DMS 273 (cell line): Measurements from ENCODE around the gene DLD.

Experiments
- DNase-seq: peaks from one replicate; lab custom pipeline; 2025; ENCODE audit not compliant: unreplicated experiment; lab: John Stamatoyannopoulos, UW

DLD gene

DNA sequence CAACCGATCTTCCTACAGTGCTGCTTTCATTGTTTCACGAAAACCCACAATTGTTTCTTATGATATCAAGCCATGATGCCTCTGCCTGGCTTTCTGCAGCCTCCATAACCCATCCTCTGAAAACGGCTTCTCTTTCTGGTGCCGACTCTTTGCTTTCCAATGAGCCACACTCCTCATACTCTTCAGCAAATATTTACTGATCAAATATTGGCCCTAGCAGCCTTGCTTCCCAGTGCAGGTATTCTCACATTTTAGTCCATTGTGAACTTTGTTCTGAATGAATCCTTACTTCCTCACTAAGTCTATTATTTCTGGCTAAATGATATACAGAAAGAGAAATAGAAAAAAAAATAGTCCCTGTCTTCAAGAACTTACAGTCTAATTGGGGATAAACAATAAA is 76.4 kb downstream of the DLD start:
- DNase-seq, result no peak

DNA sequence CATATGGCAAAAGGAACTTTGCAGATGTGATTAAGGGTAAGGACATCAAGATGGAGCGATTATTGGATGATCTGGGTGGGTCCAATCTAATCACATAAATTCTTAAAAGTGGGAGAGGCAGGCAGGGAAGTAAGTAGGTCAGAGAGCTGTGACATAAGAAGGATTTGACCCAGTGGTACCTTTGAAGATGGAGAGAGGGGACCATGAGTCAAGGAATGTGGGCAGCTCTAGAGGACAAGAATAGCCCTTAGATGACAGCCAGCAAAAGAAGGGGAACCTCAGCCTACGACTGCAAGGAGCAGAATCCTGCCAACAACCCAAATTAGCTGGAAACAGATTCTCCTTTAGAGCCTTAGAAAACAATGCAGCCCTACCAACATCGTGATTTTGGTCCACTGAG is 77.5 kb downstream of the DLD start:
- DNase-seq, result no peak

DNA sequence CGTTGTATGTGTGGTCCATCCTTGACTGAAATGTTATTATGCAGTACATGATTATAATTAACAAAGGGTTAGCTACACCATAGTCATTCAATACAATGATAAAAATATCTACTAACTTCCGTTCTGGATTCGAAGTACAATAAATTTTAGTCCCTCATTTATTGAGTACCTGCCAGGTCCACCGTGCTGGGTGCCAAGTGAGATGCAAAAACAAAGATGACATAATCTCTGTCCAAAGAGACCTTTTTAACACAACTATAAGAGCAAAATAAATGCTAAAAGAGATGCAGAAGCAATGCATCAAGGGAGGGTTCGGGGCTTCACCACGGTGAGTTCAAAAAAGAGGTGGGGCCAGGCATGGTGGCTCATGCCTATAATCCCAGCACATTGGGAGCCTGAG is 78.9 kb downstream of the DLD start:
- DNase-seq, result no peak
